ENCODE measurements around the gene PARVB.

DNA sequence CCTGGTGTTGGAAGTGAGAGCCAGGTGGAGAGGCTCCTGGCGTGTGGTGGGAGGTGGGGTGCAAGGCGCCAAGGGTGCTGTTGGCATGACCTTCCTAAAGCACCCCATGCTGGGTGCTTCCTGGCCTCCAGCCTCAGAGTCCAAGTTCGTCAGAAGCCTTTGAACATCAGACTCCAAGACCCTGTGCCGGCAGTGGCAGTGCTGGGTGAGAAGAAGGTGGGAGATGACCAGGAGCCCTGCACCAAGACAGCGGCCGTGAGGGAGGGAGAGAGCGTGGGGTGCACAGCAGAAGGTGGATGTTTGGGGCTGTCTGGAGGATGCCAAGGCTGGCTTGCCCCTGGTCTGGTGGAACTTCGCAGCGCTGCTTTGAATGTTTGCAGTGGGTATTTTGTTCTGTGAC is 29.7 kb upstream of the PARVB start:
- no peak for TF ChIP-seq POLR2A (IDR thresholded peaks at IDR 0.05)
- TF ChIP-seq, protein P1, sequence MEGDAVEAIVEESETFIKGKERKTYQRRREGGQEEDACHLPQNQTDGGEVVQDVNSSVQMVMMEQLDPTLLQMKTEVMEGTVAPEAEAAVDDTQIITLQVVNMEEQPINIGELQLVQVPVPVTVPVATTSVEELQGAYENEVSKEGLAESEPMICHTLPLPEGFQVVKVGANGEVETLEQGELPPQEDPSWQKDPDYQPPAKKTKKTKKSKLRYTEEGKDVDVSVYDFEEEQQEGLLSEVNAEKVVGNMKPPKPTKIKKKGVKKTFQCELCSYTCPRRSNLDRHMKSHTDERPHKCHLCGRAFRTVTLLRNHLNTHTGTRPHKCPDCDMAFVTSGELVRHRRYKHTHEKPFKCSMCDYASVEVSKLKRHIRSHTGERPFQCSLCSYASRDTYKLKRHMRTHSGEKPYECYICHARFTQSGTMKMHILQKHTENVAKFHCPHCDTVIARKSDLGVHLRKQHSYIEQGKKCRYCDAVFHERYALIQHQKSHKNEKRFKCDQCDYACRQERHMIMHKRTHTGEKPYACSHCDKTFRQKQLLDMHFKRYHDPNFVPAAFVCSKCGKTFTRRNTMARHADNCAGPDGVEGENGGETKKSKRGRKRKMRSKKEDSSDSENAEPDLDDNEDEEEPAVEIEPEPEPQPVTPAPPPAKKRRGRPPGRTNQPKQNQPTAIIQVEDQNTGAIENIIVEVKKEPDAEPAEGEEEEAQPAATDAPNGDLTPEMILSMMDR (IDR thresholded peaks at IDR 0.05): no peak
